Measurements from ENCODE around the gene WBP2NL.
A peak's percentile ranks its signal among the peaks of the same experiment; 100 is the strongest.

WBP2NL gene

DNA sequence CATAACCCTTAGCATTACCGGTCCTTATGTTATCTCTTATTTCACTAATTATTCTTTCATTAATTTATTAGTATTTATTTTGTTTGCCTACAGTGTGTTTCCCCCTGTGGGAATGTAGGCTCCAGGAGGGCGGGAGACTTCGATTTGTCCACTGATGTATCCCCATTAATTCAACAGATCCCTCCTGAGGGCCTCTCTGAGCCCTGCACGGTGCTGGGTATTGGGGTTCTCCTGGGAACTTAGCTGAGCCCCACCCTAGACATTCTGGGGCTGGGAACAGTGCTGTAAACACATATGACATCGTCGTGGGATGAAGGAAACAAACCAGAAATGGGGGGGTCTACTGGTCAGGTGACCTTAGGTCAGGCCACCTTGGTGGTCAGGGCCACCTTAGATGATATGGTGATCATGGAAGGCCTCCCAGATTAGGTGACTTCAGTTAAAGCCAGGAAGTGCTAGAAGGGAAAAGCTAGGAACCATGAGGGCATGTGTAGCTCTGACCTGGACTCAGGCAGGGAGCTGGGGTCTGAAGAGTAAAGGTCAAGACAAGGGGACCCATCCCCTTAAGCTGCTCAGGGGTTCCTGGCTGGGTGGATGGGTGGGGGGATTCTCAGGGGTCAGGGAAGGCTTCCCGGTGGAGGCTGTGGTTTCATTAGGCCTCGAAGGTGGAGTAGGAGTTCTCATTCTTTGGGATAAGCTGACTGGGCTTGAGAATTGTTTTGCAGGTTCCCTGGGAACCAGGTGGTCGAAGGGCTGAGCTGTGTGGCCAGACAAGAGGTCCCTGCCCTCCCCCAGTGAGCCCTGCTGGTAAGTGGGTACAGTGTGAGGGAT is 76.5 kb downstream of the WBP2NL start:
- H3K4me3 ChIP-seq (replicated peaks in 1 of 2; ENCODE audit: low read depth in 2 of 2, low read length in 2 of 2) = peak overlapping the region; percentile 65 to 77

DNA sequence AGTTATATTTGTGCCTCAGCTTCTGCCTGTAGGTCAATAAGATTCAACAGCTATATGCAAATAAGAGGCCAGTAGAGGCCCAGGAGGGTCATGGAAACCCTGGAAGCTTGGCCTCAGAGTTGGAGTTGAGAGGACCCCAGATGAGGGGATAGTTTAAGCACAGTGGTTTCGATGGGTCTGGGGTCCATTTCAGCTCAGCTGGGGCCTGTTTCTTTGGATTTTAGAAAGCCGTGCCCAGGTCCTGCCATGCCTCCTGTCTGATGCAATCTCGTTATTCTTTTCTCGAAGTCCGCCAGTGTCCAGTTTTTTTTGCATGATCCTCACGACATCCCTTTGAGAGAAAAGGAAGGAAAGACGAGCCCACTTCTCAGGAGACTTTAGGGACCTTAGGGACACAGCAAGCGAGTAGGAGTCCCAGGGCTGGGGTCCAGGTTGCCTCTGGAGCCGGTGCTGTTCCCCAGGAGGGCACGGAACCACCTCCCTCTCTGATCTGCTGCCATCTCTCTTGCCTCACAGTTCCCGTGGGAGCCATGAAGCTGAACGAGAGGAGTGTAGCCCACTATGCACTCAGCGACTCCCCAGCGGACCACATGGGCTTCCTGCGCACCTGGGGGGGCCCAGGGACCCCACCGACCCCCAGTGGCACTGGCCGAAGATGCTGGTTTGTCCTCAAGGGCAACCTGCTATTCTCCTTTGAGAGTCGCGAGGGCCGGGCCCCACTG is 78.3 kb downstream of the WBP2NL start:
- no peak for DNase-seq (ENCODE audit: low read depth in 2 of 2)
- TF ChIP-seq, protein P1, sequence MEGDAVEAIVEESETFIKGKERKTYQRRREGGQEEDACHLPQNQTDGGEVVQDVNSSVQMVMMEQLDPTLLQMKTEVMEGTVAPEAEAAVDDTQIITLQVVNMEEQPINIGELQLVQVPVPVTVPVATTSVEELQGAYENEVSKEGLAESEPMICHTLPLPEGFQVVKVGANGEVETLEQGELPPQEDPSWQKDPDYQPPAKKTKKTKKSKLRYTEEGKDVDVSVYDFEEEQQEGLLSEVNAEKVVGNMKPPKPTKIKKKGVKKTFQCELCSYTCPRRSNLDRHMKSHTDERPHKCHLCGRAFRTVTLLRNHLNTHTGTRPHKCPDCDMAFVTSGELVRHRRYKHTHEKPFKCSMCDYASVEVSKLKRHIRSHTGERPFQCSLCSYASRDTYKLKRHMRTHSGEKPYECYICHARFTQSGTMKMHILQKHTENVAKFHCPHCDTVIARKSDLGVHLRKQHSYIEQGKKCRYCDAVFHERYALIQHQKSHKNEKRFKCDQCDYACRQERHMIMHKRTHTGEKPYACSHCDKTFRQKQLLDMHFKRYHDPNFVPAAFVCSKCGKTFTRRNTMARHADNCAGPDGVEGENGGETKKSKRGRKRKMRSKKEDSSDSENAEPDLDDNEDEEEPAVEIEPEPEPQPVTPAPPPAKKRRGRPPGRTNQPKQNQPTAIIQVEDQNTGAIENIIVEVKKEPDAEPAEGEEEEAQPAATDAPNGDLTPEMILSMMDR (IDR thresholded peaks at IDR 0.05; ENCODE audit: low read depth, low read length) = no peak
- no peak overlapping the region for H3K4me3 ChIP-seq (replicated peaks in 1 of 2; ENCODE audit: low read depth in 2 of 2, low read length in 2 of 2)

More for the DNA sequence above, 76.5 kb downstream of the WBP2NL start:
- DNase-seq (ENCODE audit: low read depth in 2 of 2) = peak in 1 of 2 donors; percentile 15
- TF ChIP-seq, protein P1 (IDR thresholded peaks at IDR 0.05; ENCODE audit: low read depth, low read length) = no peak

DNA sequence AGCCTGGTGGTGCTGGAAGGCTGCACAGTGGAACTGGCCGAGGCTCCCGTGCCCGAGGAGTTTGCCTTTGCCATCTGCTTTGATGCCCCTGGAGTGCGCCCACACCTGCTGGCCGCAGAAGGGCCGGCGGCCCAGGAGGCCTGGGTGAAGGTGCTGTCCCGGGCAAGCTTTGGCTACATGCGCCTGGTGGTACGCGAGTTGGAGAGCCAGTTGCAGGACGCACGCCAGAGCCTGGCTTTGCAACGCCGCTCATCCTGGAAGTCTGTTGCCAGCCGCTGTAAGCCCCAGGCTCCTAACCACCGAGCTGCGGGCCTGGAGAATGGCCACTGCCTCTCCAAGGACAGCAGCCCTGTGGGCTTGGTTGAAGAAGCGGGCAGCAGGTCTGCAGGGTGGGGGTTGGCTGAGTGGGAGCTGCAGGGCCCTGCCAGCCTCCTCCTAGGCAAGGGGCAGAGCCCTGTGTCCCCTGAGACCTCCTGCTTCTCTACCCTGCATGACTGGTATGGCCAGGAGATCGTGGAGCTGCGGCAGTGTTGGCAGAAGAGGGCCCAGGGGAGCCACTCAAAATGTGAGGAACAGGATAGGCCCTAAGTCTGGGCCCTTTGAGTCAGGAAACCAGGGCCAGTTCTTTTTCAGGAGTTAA is 79.0 kb downstream of the WBP2NL start:
- H3K4me3 ChIP-seq (replicated peaks in 1 of 2; ENCODE audit: low read depth in 2 of 2, low read length in 2 of 2) = no peak overlapping the region
- TF ChIP-seq, protein P1 (IDR thresholded peaks at IDR 0.05; ENCODE audit: low read depth, low read length) = no peak
- DNase-seq (ENCODE audit: low read depth in 2 of 2) = no peak
